GM18499 (cell line): ENCODE data around the gene PDZK1IP1.

Source experiments
- ATAC-seq: cut with Tn5 transposase; IDR thresholded peaks from one replicate; pipeline ENCODE4 v1.9.1; 2021; ENCODE audit warnings: moderate number of reproducible peaks; ENCODE audit not compliant: insufficient read depth, unreplicated experiment

The PDZK1IP1 gene

GRCh38 chr1:47224676-47225399 is 35.0 kb upstream of the PDZK1IP1 start:
- ATAC-seq, result no peak

GRCh38 chr1:47223921-47224675 is 34.3 kb upstream of the PDZK1IP1 start:
- ATAC-seq, result no peak

- ATAC-seq, result no peak
Observed at GRCh38 chr1:47223174-47223920, 33.5 kb upstream of the PDZK1IP1 start.

- ATAC-seq, result no peak
Observed at GRCh38 chr1:47222476-47222875, 32.6 kb upstream of the PDZK1IP1 start.

- no peak for ATAC-seq
Observed at GRCh38 chr1:47219590-47220220, 29.9 kb upstream of the PDZK1IP1 start.

GRCh38 chr1:47219001-47219400 is 29.2 kb upstream of the PDZK1IP1 start:
- no peak for ATAC-seq

- no peak for ATAC-seq
Observed at GRCh38 chr1:47216278-47217059, 26.6 kb upstream of the PDZK1IP1 start.

- no peak for ATAC-seq
Observed at GRCh38 chr1:47215713-47216112, 25.9 kb upstream of the PDZK1IP1 start.

- no peak for ATAC-seq
Observed at GRCh38 chr1:47214549-47214948, 24.7 kb upstream of the PDZK1IP1 start.

GRCh38 chr1:47213230-47213963 is 23.6 kb upstream of the PDZK1IP1 start:
- ATAC-seq, result no peak

GRCh38 chr1:47212636-47213229 is 22.9 kb upstream of the PDZK1IP1 start:
- ATAC-seq, result no peak

- ATAC-seq, result no peak
Observed at GRCh38 chr1:47211796-47212269, 22.0 kb upstream of the PDZK1IP1 start.

GRCh38 chr1:47210666-47211065 is 20.8 kb upstream of the PDZK1IP1 start:
- no peak for ATAC-seq

GRCh38 chr1:47209725-47210325 is 20.0 kb upstream of the PDZK1IP1 start:
- ATAC-seq, result no peak

- no peak for ATAC-seq
Observed at GRCh38 chr1:47209091-47209490, 19.3 kb upstream of the PDZK1IP1 start.

GRCh38 chr1:47208374-47208850 is 18.6 kb upstream of the PDZK1IP1 start:
- no peak for ATAC-seq

GRCh38 chr1:47207803-47208373 is 18.1 kb upstream of the PDZK1IP1 start:
- ATAC-seq, result no peak

- ATAC-seq, result no peak
Observed at GRCh38 chr1:47205918-47206317, 16.1 kb upstream of the PDZK1IP1 start.
